ENCODE measurements around the gene MRPS9.

MRPS9 gene

DNA sequence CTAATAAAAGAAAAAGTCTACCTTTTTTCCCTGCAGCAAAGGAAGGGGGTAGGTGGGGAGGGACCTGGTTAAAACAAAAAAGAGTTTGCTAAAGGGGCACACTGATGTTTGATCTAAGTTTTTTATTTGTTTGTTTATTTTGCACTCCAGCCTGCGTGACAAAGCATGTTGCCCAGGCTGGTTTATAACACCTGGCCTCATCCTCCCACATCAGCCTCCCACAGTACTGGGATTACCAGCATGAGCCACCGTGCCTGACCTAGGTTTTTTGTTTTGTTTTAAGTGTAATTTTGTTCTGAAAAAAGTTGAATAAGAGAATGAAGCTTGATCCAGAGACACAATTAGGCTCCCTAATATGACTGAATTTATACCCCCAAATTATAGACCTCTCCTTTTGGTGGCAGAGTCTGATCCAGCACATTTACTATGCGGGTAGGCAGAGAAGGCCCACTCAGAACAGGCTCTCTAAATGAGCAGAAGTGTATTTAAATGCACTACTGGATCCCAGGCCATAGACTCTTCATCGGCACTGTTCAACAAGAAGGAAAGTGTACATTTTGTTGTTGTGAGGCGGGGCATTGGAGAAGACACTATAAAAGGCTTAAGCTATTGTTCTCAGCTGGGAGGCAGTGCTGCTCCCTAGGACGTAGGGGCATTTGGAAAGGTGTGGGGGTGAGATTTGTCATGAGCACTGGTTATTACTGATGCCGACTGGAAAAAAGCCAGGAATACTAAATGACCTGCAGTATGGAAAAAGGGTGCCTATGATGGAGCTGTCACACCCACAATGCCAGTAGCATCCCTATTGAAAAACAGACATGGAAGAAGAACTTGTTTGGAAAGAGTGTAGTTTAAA, 32.4 kb downstream of the MRPS9 start:
- no peak for DNase-seq
- Histone ChIP-seq H4K8ac (ENCODE audit: low read depth, low read length) (no peak overlapping the region), H3K4me3 (ENCODE audit: low read length) (no peak overlapping the region), H3K79me1 (ENCODE audit: low read length) (peaks cover 7% of the 10 kb centered on the region), H4K5ac (ENCODE audit: low read length) (no peak overlapping the region), H3K4ac (ENCODE audit: low read depth, low read length) (no peak overlapping the region), H3K56ac (ENCODE audit: low read length) (peak overlapping the region; percentile 11), H3K27me3 (ENCODE audit: insufficient read depth, low read length, poor library complexity) (no peaks in the 10 kb centered on the region), H3K36me3 (ENCODE audit: control insufficient read depth, insufficient read depth, low read length) (no peaks in the 10 kb centered on the region), H3K4me1 (ENCODE audit: control insufficient read depth, low read depth, low read length) (peaks cover 3% of the 10 kb centered on the region), H2BK120ac (ENCODE audit: low read depth, low read length) (no peak overlapping the region), H2AK5ac (ENCODE audit: low read length) (no peak overlapping the region), H2BK5ac (ENCODE audit: low read length) (no peak overlapping the region), H2BK15ac (replicated peaks; ENCODE audit: low read depth) (no peak overlapping the region), H3K18ac (ENCODE audit: low read length) (no peak overlapping the region), H3K9ac (ENCODE audit: low read length) (no peak overlapping the region), H3K23ac (ENCODE audit: low read length) (no peak overlapping the region), H3K27ac (ENCODE audit: low read depth, low read length) (no peak overlapping the region), H3K4me2 (ENCODE audit: low read length) (no peak overlapping the region), H3K79me2 (ENCODE audit: control insufficient read depth, insufficient read depth, low read length) (peaks cover 7% of the 10 kb centered on the region)
- WGBS (ENCODE audit: extremely low coverage, insufficient coverage, low lambda C conversion rate): no CpG with 5 or more reads among the region's 7 CpGs

DNA sequence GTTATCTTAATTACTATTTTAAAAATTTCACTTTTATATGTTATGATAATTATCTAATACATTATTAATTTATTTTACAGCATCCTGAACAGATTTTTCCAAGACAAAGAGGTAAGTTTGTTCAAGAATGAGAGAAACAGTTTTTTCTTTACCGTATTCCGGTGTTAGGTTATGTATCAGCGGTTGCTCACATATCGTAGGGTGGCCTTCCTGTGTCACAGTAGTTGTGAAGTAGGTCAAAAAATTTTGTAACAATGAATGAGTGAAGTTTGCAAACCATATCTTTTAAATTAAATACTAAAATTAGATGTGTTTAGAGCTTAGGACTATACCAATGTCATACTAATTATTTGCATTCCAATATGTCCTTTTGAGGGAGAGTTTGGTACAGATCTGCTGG, 33.5 kb downstream of the MRPS9 start:
- H4K5ac ChIP-seq (ENCODE audit: low read length): no peak overlapping the region
- WGBS (ENCODE audit: extremely low coverage, insufficient coverage, low lambda C conversion rate): no CpG with 5 or more reads among the region's 4 CpGs
- H2BK15ac ChIP-seq (replicated peaks; ENCODE audit: low read depth): no peak overlapping the region
- H3K27ac ChIP-seq (ENCODE audit: low read depth, low read length): no peak overlapping the region
- no peak overlapping the region for H3K4ac ChIP-seq (ENCODE audit: low read depth, low read length)
- H3K23ac ChIP-seq (ENCODE audit: low read length): no peak overlapping the region
- H3K4me3 ChIP-seq (ENCODE audit: low read length): no peak overlapping the region
- no peak overlapping the region for H3K4me2 ChIP-seq (ENCODE audit: low read length)
- H2BK5ac ChIP-seq (ENCODE audit: low read length): no peak overlapping the region
- H3K56ac ChIP-seq (ENCODE audit: low read length): no peak overlapping the region
- H2AK5ac ChIP-seq (ENCODE audit: low read length): no peak overlapping the region
- H3K79me1 ChIP-seq (ENCODE audit: low read length): peaks cover 7% of the 10 kb centered on the region
- H4K8ac ChIP-seq (ENCODE audit: low read depth, low read length): no peak overlapping the region
- DNase-seq: no peak
- peaks cover 7% of the 10 kb centered on the region for H3K79me2 ChIP-seq (ENCODE audit: control insufficient read depth, insufficient read depth, low read length)
- no peak overlapping the region for H2BK120ac ChIP-seq (ENCODE audit: low read depth, low read length)
- H3K27me3 ChIP-seq (ENCODE audit: insufficient read depth, low read length, poor library complexity): no peaks in the 10 kb centered on the region
- peaks cover 3% of the 10 kb centered on the region for H3K4me1 ChIP-seq (ENCODE audit: control insufficient read depth, low read depth, low read length)
- H3K18ac ChIP-seq (ENCODE audit: low read length): no peak overlapping the region
- H3K9ac ChIP-seq (ENCODE audit: low read length): no peak overlapping the region
- H3K36me3 ChIP-seq (ENCODE audit: control insufficient read depth, insufficient read depth, low read length): no peaks in the 10 kb centered on the region

DNA sequence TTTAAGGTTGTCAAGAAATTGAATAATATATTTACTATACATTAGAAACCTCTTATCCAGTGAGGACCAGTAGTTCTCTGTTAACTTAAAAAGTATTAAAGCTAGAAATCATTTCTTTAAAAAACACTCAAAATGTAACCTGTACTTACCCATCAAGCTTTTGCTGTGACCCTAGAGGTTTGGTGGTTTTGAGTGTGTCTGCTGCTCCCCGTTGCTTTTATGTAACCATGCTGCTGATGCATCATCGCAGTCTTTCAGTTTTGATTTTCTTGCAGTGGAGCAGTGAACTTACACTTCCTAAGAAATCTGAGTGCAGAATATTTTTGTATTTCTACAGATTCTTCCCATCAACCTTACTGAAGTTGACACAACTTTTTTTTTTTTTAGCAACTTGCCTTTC, 34.2 kb downstream of the MRPS9 start:
- Histone ChIP-seq H3K27me3 (ENCODE audit: insufficient read depth, low read length, poor library complexity) (no peaks in the 10 kb centered on the region), H3K36me3 (ENCODE audit: control insufficient read depth, insufficient read depth, low read length) (no peaks in the 10 kb centered on the region), H2BK5ac (ENCODE audit: low read length) (no peak overlapping the region), H3K18ac (ENCODE audit: low read length) (no peak overlapping the region), H3K4me3 (ENCODE audit: low read length) (no peak overlapping the region), H2BK120ac (ENCODE audit: low read depth, low read length) (no peak overlapping the region), H3K79me2 (ENCODE audit: control insufficient read depth, insufficient read depth, low read length) (peaks cover 7% of the 10 kb centered on the region), H3K9ac (ENCODE audit: low read length) (no peak overlapping the region), H3K4ac (ENCODE audit: low read depth, low read length) (no peak overlapping the region), H2AK5ac (ENCODE audit: low read length) (no peak overlapping the region), H3K4me1 (ENCODE audit: control insufficient read depth, low read depth, low read length) (peaks cover 3% of the 10 kb centered on the region), H4K5ac (ENCODE audit: low read length) (no peak overlapping the region), H3K4me2 (ENCODE audit: low read length) (no peak overlapping the region), H3K27ac (ENCODE audit: low read depth, low read length) (no peak overlapping the region), H3K56ac (ENCODE audit: low read length) (no peak overlapping the region), H2BK15ac (replicated peaks; ENCODE audit: low read depth) (no peak overlapping the region), H4K8ac (ENCODE audit: low read depth, low read length) (no peak overlapping the region), H3K79me1 (ENCODE audit: low read length) (peaks cover 7% of the 10 kb centered on the region), H3K23ac (ENCODE audit: low read length) (no peak overlapping the region)
- WGBS (ENCODE audit: extremely low coverage, insufficient coverage, low lambda C conversion rate): no CpG with 5 or more reads among the region's 2 CpGs
- DNase-seq: no peak

DNA sequence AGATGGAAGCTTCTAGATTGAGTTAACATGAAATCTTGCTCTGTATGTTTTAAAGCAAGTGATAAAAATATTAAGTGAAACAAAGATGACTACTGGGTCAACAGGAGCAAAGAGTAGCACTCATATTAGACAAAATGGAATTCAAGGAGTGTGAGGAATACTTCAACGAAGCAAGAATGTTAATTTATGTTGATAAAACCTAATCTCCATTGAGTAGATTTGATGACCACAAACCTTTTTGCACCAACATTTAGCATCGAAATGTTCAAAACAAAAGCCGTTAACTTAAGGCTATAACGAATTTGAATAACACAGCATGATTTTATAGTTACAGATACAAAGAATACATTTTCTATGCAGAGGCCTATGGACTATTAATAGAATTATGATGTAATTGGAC, 35.7 kb downstream of the MRPS9 start:
- no peak overlapping the region for H3K23ac ChIP-seq (ENCODE audit: low read length)
- no CpG with 5 or more reads among the region's 4 CpGs for WGBS (ENCODE audit: extremely low coverage, insufficient coverage, low lambda C conversion rate)

DNA sequence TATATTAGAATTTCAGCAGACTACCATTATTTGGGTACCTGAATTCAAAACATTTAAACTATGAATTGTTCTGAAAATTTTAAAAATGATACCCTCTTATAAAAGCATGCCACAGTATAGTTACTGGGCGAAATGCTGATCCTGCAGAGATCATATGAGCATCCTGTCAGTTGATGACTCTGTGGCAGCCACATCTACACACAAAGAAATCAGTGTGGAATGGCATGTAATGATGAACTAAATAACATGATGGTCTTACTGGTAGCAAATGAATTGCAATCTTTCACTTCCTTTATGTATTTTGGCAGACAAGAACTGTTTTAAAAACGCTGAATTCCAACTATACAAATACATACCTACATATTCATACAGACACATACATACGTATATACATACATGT, 38.3 kb downstream of the MRPS9 start:
- no peak overlapping the region for H3K4me3 ChIP-seq (ENCODE audit: low read length)
- no peak overlapping the region for H3K4ac ChIP-seq (ENCODE audit: low read depth, low read length)
- H4K5ac ChIP-seq (ENCODE audit: low read length): no peak overlapping the region
- no peak overlapping the region for H4K8ac ChIP-seq (ENCODE audit: low read depth, low read length)
- no peak overlapping the region for H3K4me2 ChIP-seq (ENCODE audit: low read length)
- H3K4me1 ChIP-seq (ENCODE audit: control insufficient read depth, low read depth, low read length): peaks cover 4% of the 10 kb centered on the region
- no peaks in the 10 kb centered on the region for H3K27me3 ChIP-seq (ENCODE audit: insufficient read depth, low read length, poor library complexity)
- no peak overlapping the region for H3K9ac ChIP-seq (ENCODE audit: low read length)
- WGBS (ENCODE audit: extremely low coverage, insufficient coverage, low lambda C conversion rate): no CpG with 5 or more reads among the region's 3 CpGs
- no peaks in the 10 kb centered on the region for H3K36me3 ChIP-seq (ENCODE audit: control insufficient read depth, insufficient read depth, low read length)
- DNase-seq: no peak
- no peaks in the 10 kb centered on the region for H3K79me1 ChIP-seq (ENCODE audit: low read length)
- H3K56ac ChIP-seq (ENCODE audit: low read length): no peak overlapping the region
- no peak overlapping the region for H3K27ac ChIP-seq (ENCODE audit: low read depth, low read length)
- H2BK120ac ChIP-seq (ENCODE audit: low read depth, low read length): no peak overlapping the region
- H2BK15ac ChIP-seq (replicated peaks; ENCODE audit: low read depth): no peak overlapping the region
- no peaks in the 10 kb centered on the region for H3K79me2 ChIP-seq (ENCODE audit: control insufficient read depth, insufficient read depth, low read length)
- H2BK5ac ChIP-seq (ENCODE audit: low read length): no peak overlapping the region
- H2AK5ac ChIP-seq (ENCODE audit: low read length): no peak overlapping the region
- H3K18ac ChIP-seq (ENCODE audit: low read length): no peak overlapping the region
- H3K23ac ChIP-seq (ENCODE audit: low read length): no peak overlapping the region

More for the DNA sequence above, 35.7 kb downstream of the MRPS9 start:
- Histone ChIP-seq H3K4me3 (ENCODE audit: low read length) (no peak overlapping the region), H3K27ac (ENCODE audit: low read depth, low read length) (no peak overlapping the region), H2BK15ac (replicated peaks; ENCODE audit: low read depth) (no peak overlapping the region), H4K8ac (ENCODE audit: low read depth, low read length) (no peak overlapping the region), H3K18ac (ENCODE audit: low read length) (no peak overlapping the region), H3K56ac (ENCODE audit: low read length) (no peak overlapping the region), H3K27me3 (ENCODE audit: insufficient read depth, low read length, poor library complexity) (no peaks in the 10 kb centered on the region), H3K79me1 (ENCODE audit: low read length) (peaks cover 3% of the 10 kb centered on the region), H3K79me2 (ENCODE audit: control insufficient read depth, insufficient read depth, low read length) (no peaks in the 10 kb centered on the region), H2BK5ac (ENCODE audit: low read length) (no peak overlapping the region), H3K9ac (ENCODE audit: low read length) (no peak overlapping the region), H3K4me2 (ENCODE audit: low read length) (no peak overlapping the region), H3K4me1 (ENCODE audit: control insufficient read depth, low read depth, low read length) (peaks cover 3% of the 10 kb centered on the region), H3K4ac (ENCODE audit: low read depth, low read length) (no peak overlapping the region), H4K5ac (ENCODE audit: low read length) (no peak overlapping the region), H2AK5ac (ENCODE audit: low read length) (no peak overlapping the region), H3K36me3 (ENCODE audit: control insufficient read depth, insufficient read depth, low read length) (no peaks in the 10 kb centered on the region), H2BK120ac (ENCODE audit: low read depth, low read length) (no peak overlapping the region)
- no peak for DNase-seq
